A673 (cell line): ENCODE data around the gene DYRK3.

ENCODE experiments used
- CTCF ChIP-seq: fragments of 300-800, 200-600 bp; sonication (generic); conservative IDR thresholded peaks from 2 replicates; pipeline ENCODE4 v1.5.1; 2017; ENCODE audit warnings: low read depth, mild to moderate bottlenecking, antibody characterized with exemption, low read length, moderate library complexity, mixed read lengths
- EZH2 ChIP-seq: fragments of 200-600 bp; sonication (generic); IDR thresholded peaks from 2 replicates; pipeline ENCODE4 v1.6.1; 2017; ENCODE audit warnings: borderline replicate concordance, low read depth, mild to moderate bottlenecking, mixed read lengths, antibody characterized with exemption, low read length; ENCODE audit not compliant: poor library complexity, severe bottlenecking

GRCh38 chr1:206634365-206635079 is 814 bp upstream of the DYRK3 start:
- TF ChIP-seq CTCF (peak; percentile 91), EZH2 (no peak)
